NT2/D1 (cell line): ENCODE data around the gene RSL1D1.

Experiments
- SUZ12 ChIP-seq: IDR thresholded peaks from 2 replicates; pipeline ENCODE4 v1.6.1; 2011; ENCODE audit not compliant: insufficient read length, insufficient read depth; ENCODE audit errors: extremely low read depth
- YY1 ChIP-seq: IDR thresholded peaks from 2 replicates; pipeline ENCODE4 v1.6.1; 2011; ENCODE audit not compliant: insufficient read length, insufficient read depth
- ZNF274 ChIP-seq: IDR thresholded peaks from 2 replicates; pipeline ENCODE4 v1.6.1; 2011; ENCODE audit warnings: mild to moderate bottlenecking, low read depth, low read length

GRCh38 chr16:11794447-11794846 lies 56.9 kb downstream of the RSL1D1 start:
- no peak for TF ChIP-seq ZNF274
- TF ChIP-seq YY1, result no peak
- TF ChIP-seq SUZ12, result no peak
